ENCODE measurements around the gene SIN3A. TPM values are rescaled to one million over a fixed set of nuclear protein-coding genes. Genes with fewer than 3 reads are reported as not detected.
A peak's percentile ranks its signal among the peaks of the same experiment; 100 is the strongest.
"Not testable (repeated sequence)": the region's sequence is repeated elsewhere in the genome, so short reads cannot be mapped to it uniquely, and the experiment has no call there.

Gene SIN3A
- total and polyA plus RNA-seq, 5 experiments from 2014 or later = 12.4 to 137 (median 17.0) TPM

GRCh38 chr15:75420698-75421097 lies 30.8 kb downstream of the SIN3A start:
- Mint-ChIP-seq H3K4me1 (peaks cover 3 to 24% (median 13%) of the 10 kb centered on the region in 4 donors), H3K27me3 (no peaks in the 10 kb centered on the region), H3K4me3 (no peak overlapping the region), H3K9me3 (no peaks in the 10 kb centered on the region), H3K27ac (peak overlapping the region in 3 of 10 donors; percentile 11 to 49 (median 20)), H3K36me3 (peaks cover 0 to 66% (median 3%) of the 10 kb centered on the region in 3 donors)
- POLR2A ChIA-PET = no interaction called here
- ATAC-seq (no peak), DNase-seq (no peak)

GRCh38 chr15:75416584-75416983 lies 34.9 kb downstream of the SIN3A start:
- no peak overlapping the region for H3K4me3 Mint-ChIP-seq
- no peaks in the 10 kb centered on the region for H3K27me3 Mint-ChIP-seq
- ATAC-seq (no peak), DNase-seq (no peak)
- peaks cover 0 to 65% (median 11%) of the 10 kb centered on the region in 3 donors for H3K36me3 Mint-ChIP-seq
- H3K27ac Mint-ChIP-seq = peak overlapping the region in 6 of 10 donors; percentile 11 to 83 (median 32)
- POLR2A ChIA-PET = interaction anchor here (0.9 kb wide), 1 partner anchor 11 kb away, joined by 3 read pairs; no protein-coding TSS in a partner anchor
- H3K9me3 Mint-ChIP-seq = no peaks in the 10 kb centered on the region
- peaks cover 7 to 28% (median 12%) of the 10 kb centered on the region in 4 donors for H3K4me1 Mint-ChIP-seq

- DNase-seq (no peak), ATAC-seq (no peak)
- H3K27ac Mint-ChIP-seq = peak overlapping the region in 1 of 10 donors; percentile 20
- H3K9me3 Mint-ChIP-seq = no peaks in the 10 kb centered on the region
- POLR2A ChIA-PET = no interaction called here
- H3K27me3 Mint-ChIP-seq = no peaks in the 10 kb centered on the region
- no peak overlapping the region for H3K4me3 Mint-ChIP-seq
- peaks cover 7 to 94% (median 38%) of the 10 kb centered on the region in 3 donors for H3K36me3 Mint-ChIP-seq
- H3K4me1 Mint-ChIP-seq = peaks cover 2 to 19% (median 10%) of the 10 kb centered on the region in 4 donors
These were observed 41.3 kb downstream of the SIN3A start for GRCh38 chr15:75410196-75410595.

GRCh38 chr15:75407083-75407482 lies 44.4 kb downstream of the SIN3A start:
- no peaks in the 10 kb centered on the region for H3K9me3 Mint-ChIP-seq
- ATAC-seq (no peak), DNase-seq (no peak)
- H3K4me3 Mint-ChIP-seq = no peak overlapping the region
- H3K36me3 Mint-ChIP-seq = peaks cover 11 to 98% (median 36%) of the 10 kb centered on the region in 3 donors
- POLR2A ChIA-PET = interaction anchor here (0.6 kb wide), 1 partner anchor 219 kb away, joined by 3 read pairs; the partner anchor contains the start of gene SNUPN
- peaks cover 0 to 11% (median 3%) of the 10 kb centered on the region in 4 donors for H3K4me1 Mint-ChIP-seq
- H3K27me3 Mint-ChIP-seq = no peaks in the 10 kb centered on the region
- H3K27ac Mint-ChIP-seq = peak overlapping the region in 3 of 10 donors; percentile 5 to 45 (median 26)

- no peaks in the 10 kb centered on the region for H3K9me3 Mint-ChIP-seq
- DNase-seq = no peak
- H3K36me3 Mint-ChIP-seq = peaks cover 13 to 97% (median 24%) of the 10 kb centered on the region in 3 donors
- POLR2A ChIA-PET = interaction anchor here (0.5 kb wide), 1 partner anchor 208 kb away, joined by 4 read pairs; no protein-coding TSS in a partner anchor
- H3K27ac Mint-ChIP-seq = peak overlapping the region in 2 of 10 donors; percentile 46 to 79
- H3K27me3 Mint-ChIP-seq = no peaks in the 10 kb centered on the region
- ATAC-seq = no peak
- H3K4me1 Mint-ChIP-seq = peaks cover 0 to 10% (median 2%) of the 10 kb centered on the region in 4 donors
- no peak overlapping the region for H3K4me3 Mint-ChIP-seq
These were observed 47.6 kb downstream of the SIN3A start for GRCh38 chr15:75403892-75404291.

- Mint-ChIP-seq H3K27ac (peak overlapping the region in 4 of 10 donors; percentile 36 to 78 (median 55)), H3K9me3 (no peaks in the 10 kb centered on the region), H3K36me3 (peaks cover 7 to 94% (median 27%) of the 10 kb centered on the region in 3 donors), H3K27me3 (no peaks in the 10 kb centered on the region), H3K4me3 (no peak overlapping the region), H3K4me1 (peaks cover 0 to 19% (median 12%) of the 10 kb centered on the region in 4 donors)
- no peak for DNase-seq
- POLR2A ChIA-PET = no interaction called here
- no peak for ATAC-seq
These were observed 54.0 kb downstream of the SIN3A start for GRCh38 chr15:75397494-75397893.

GRCh38 chr15:75389791-75390382 lies 61.6 kb downstream of the SIN3A start:
- peak overlapping the region in 2 of 10 donors; percentile 22 to 43 for H3K27ac Mint-ChIP-seq
- no peak for DNase-seq
- H3K4me1 Mint-ChIP-seq = peaks cover 3 to 10% (median 8%) of the 10 kb centered on the region in 4 donors
- no peak overlapping the region for H3K4me3 Mint-ChIP-seq
- no peaks in the 10 kb centered on the region for H3K27me3 Mint-ChIP-seq
- no peaks in the 10 kb centered on the region for H3K9me3 Mint-ChIP-seq
- POLR2A ChIA-PET = interaction anchor here (0.7 kb wide), 1 partner anchor 18 kb away, joined by 3 read pairs; no protein-coding TSS in a partner anchor
- no peak for ATAC-seq
- H3K36me3 Mint-ChIP-seq = peaks cover 4 to 100% (median 17%) of the 10 kb centered on the region in 3 donors

GRCh38 chr15:75383986-75384385 lies 67.5 kb downstream of the SIN3A start:
- H3K4me3 Mint-ChIP-seq, H3K9me3 Mint-ChIP-seq, ATAC-seq, H3K27me3 Mint-ChIP-seq, H3K27ac Mint-ChIP-seq, POLR2A ChIA-PET, DNase-seq: not testable (repeated sequence)
- Mint-ChIP-seq H3K4me1 (peaks cover 0 to 10% (median 4%) of the 10 kb centered on the region in 4 donors), H3K36me3 (peaks cover 0 to 96% (median 11%) of the 10 kb centered on the region in 3 donors)

GRCh38 chr15:75380773-75381172 lies 70.7 kb downstream of the SIN3A start:
- POLR2A ChIA-PET = interaction anchor here (1.1 to 1.3 kb wide), 3 partner anchors 12 to 259 kb away, joined by 3 read pairs; partner anchors contain the start of gene IMP3
- ATAC-seq = no peak
- Mint-ChIP-seq H3K4me3 (no peak overlapping the region), H3K27me3 (no peaks in the 10 kb centered on the region), H3K4me1 (peaks cover 0 to 6% (median 1%) of the 10 kb centered on the region in 4 donors), H3K9me3 (no peaks in the 10 kb centered on the region), H3K36me3 (peaks cover 1 to 91% (median 14%) of the 10 kb centered on the region in 3 donors), H3K27ac (peak overlapping the region in 4 of 10 donors; percentile 6 to 43 (median 26))
- DNase-seq = no peak

GRCh38 chr15:75371901-75372688 lies 79.4 kb downstream of the SIN3A start:
- Mint-ChIP-seq H3K9me3 (no peaks in the 10 kb centered on the region), H3K27me3 (no peaks in the 10 kb centered on the region), H3K27ac (peak overlapping the region in 3 of 10 donors; percentile 4 to 57 (median 11)), H3K4me1 (peaks cover 13 to 23% (median 19%) of the 10 kb centered on the region in 4 donors), H3K4me3 (no peak overlapping the region), H3K36me3 (peaks cover 2 to 64% (median 4%) of the 10 kb centered on the region in 3 donors)
- ATAC-seq (no peak), DNase-seq (no peak)
- POLR2A ChIA-PET = interaction anchor here (0.6 to 0.7 kb wide), 4 partner anchors 16 to 80 kb away, joined by 3 to 6 read pairs (median 6); no protein-coding TSS in a partner anchor

GRCh38 chr15:75371486-75371885 lies 80.0 kb downstream of the SIN3A start:
- H3K4me1 Mint-ChIP-seq = peaks cover 13 to 25% (median 24%) of the 10 kb centered on the region in 4 donors
- POLR2A ChIA-PET = interaction anchor here (0.7 to 6.3 kb wide), 3 partner anchors 23 to 276 kb away, joined by 3 to 166 read pairs (median 76); partner anchors contain the start of genes NEIL1, SIN3A and SNX33
- no peak for DNase-seq
- peaks cover 2 to 65% (median 4%) of the 10 kb centered on the region in 3 donors for H3K36me3 Mint-ChIP-seq
- no peak overlapping the region for H3K4me3 Mint-ChIP-seq
- ATAC-seq = no peak
- peak overlapping the region in 3 of 10 donors; percentile 5 to 57 (median 57) for H3K27ac Mint-ChIP-seq
- no peaks in the 10 kb centered on the region for H3K27me3 Mint-ChIP-seq
- no peaks in the 10 kb centered on the region for H3K9me3 Mint-ChIP-seq

- Mint-ChIP-seq H3K27me3 (no peaks in the 10 kb centered on the region), H3K4me3 (peak overlapping the region; percentile 5 to 94 (median 87)), H3K27ac (peak overlapping the region; percentile 34 to 96 (median 90)), H3K36me3 (peaks cover 0 to 59% (median 0%) of the 10 kb centered on the region in 3 donors), H3K4me1 (peaks cover 13 to 25% (median 24%) of the 10 kb centered on the region in 4 donors), H3K9me3 (no peaks in the 10 kb centered on the region)
- no peak for ATAC-seq
- POLR2A ChIA-PET = interaction anchor here (1.0 to 6.3 kb wide), 8 partner anchors 9 to 271 kb away, joined by 4 to 166 read pairs (median 17); partner anchors contain the start of genes COMMD4, IMP3, NEIL1 and SIN3A
- no peak for DNase-seq
These were observed 81.5 kb downstream of the SIN3A start for GRCh38 chr15:75369897-75370581.

Measured in naive thymus-derived CD8-positive, alpha-beta T cell (primary cell).